MM.1S (cell line): ENCODE results near the gene BPIFA3.

Experiments
- DNase-seq: peaks from one replicate; pipeline ENCODE4 v3.0.0-alpha.2; 2015
- H2AFZ ChIP-seq: fragments of 300-600 bp; sonication (generic); 2 replicates; pipeline ENCODE4 v1.6.0; 2016; ENCODE audit warnings: antibody characterized with exemption, low read length
- H3F3A ChIP-seq: fragments of 300-600 bp; sonication (generic); 2 replicates; pipeline ENCODE4 v1.6.1; 2016; ENCODE audit warnings: mild to moderate bottlenecking, antibody characterized with exemption, low read length, moderate library complexity, mixed read lengths; ENCODE audit not compliant: insufficient read depth
- H3K27ac ChIP-seq: fragments of 300-600 bp; sonication (generic); 2 replicates; pipeline ENCODE4 v1.5.1; 2016; ENCODE audit warnings: mild to moderate bottlenecking, low read length
- H3K27me3 ChIP-seq: fragments of 300-600 bp; sonication (generic); replicated peaks from 2 replicates; pipeline ENCODE4 v1.6.0; 2016; ENCODE audit warnings: low read length; ENCODE audit not compliant: insufficient read depth
- H3K36me3 ChIP-seq: fragments of 300-600 bp; sonication (generic); replicated peaks from 2 replicates; pipeline ENCODE4 v1.6.1; 2016; ENCODE audit warnings: mild to moderate bottlenecking, low read length, mixed read lengths; ENCODE audit not compliant: insufficient read depth
- H3K4me1 ChIP-seq: fragments of 300-600 bp; sonication (generic); 2 replicates; pipeline ENCODE4 v1.6.1; 2016; ENCODE audit warnings: low read length, mixed read lengths
- H3K4me2 ChIP-seq: fragments of 300-600 bp; sonication (generic); 2 replicates; pipeline ENCODE4 v1.6.0; 2016; ENCODE audit warnings: low read depth, low read length
- H3K4me3 ChIP-seq: fragments of 300-600 bp; sonication (generic); 2 replicates; pipeline ENCODE4 v1.5.1; 2016; ENCODE audit warnings: low read length, mixed read lengths
- H3K79me2 ChIP-seq: fragments of 300-600 bp; sonication (generic); 2 replicates; pipeline ENCODE4 v1.6.1; 2016; ENCODE audit warnings: mixed run types, low read length, mixed read lengths
- H3K9ac ChIP-seq: fragments of 300-600 bp; sonication (generic); 2 replicates; pipeline ENCODE4 v1.6.1; 2016; ENCODE audit warnings: low read length, mixed read lengths
- H3K9me2 ChIP-seq: fragments of 300-600 bp; sonication (generic); replicated peaks from 2 replicates; pipeline ENCODE4 v1.6.1; 2016; ENCODE audit warnings: mild to moderate bottlenecking, low read length, mixed read lengths; ENCODE audit not compliant: insufficient read depth
- H3K9me3 ChIP-seq: fragments of 300-600 bp; sonication (generic); replicated peaks from 2 replicates; pipeline ENCODE4 v1.6.1; 2016; ENCODE audit warnings: mild to moderate bottlenecking, low read length, mixed read lengths; ENCODE audit not compliant: insufficient read depth
- H4K20me1 ChIP-seq: fragments of 300-600 bp; sonication (generic); 2 replicates; pipeline ENCODE4 v1.6.1; 2016; ENCODE audit warnings: mild to moderate bottlenecking, low read length, moderate library complexity, mixed read lengths; ENCODE audit not compliant: insufficient read depth
- EZH2 ChIP-seq: fragments of 300-600 bp; sonication (generic); optimal IDR thresholded peaks from 2 replicates; pipeline ENCODE3; 2017; ENCODE audit warnings: low read depth, mild to moderate bottlenecking, antibody characterized with exemption, low read length, mixed read lengths
- EZH2phosphoT487 ChIP-seq: fragments of 300-600 bp; sonication (generic); IDR thresholded peaks from 2 replicates; pipeline ENCODE4 v1.6.1; 2018; ENCODE audit warnings: antibody characterized with exemption, low read length
- TF ChIP-seq, protein P1 (sequence below): fragments of 300-600 bp; sonication (generic); IDR thresholded peaks from 2 replicates; pipeline ENCODE4 v1.5.1; 2016; ENCODE audit warnings: antibody characterized with exemption, low read length, mixed read lengths

The BPIFA3 gene

DNA sequence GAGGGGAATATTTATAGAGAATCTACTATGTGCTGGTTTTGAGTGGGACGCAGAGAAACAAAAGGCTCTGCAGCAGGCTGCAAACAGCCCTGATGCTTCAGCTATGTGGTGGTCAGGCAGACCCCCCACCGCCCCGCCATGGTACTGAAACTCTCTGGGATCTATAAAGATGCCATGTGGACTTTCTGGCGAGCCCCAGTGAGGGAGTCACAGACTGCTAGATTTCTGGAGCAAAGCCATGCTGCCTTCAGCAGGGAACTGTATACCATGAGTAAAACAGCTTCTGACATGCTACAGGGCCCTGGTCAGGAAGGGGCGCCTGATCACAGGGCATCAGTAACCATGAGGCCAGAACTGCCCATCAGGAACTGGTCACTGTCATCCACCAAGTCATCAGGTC, 46.6 kb downstream of the BPIFA3 start:
- no peak overlapping the region for H3K4me3 ChIP-seq
- no peaks in the 10 kb centered on the region for H3F3A ChIP-seq
- no peaks in the 10 kb centered on the region for H3K9me2 ChIP-seq
- DNase-seq: no peak
- peaks cover 52% of the 10 kb centered on the region for H3K27me3 ChIP-seq
- H3K4me2 ChIP-seq: no peak overlapping the region
- TF ChIP-seq, protein P1, sequence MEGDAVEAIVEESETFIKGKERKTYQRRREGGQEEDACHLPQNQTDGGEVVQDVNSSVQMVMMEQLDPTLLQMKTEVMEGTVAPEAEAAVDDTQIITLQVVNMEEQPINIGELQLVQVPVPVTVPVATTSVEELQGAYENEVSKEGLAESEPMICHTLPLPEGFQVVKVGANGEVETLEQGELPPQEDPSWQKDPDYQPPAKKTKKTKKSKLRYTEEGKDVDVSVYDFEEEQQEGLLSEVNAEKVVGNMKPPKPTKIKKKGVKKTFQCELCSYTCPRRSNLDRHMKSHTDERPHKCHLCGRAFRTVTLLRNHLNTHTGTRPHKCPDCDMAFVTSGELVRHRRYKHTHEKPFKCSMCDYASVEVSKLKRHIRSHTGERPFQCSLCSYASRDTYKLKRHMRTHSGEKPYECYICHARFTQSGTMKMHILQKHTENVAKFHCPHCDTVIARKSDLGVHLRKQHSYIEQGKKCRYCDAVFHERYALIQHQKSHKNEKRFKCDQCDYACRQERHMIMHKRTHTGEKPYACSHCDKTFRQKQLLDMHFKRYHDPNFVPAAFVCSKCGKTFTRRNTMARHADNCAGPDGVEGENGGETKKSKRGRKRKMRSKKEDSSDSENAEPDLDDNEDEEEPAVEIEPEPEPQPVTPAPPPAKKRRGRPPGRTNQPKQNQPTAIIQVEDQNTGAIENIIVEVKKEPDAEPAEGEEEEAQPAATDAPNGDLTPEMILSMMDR: no peak
- TF ChIP-seq EZH2phosphoT487 (no peak), EZH2 (no peak)
- H3K9ac ChIP-seq: no peak overlapping the region
- no peaks in the 10 kb centered on the region for H4K20me1 ChIP-seq
- H3K36me3 ChIP-seq: no peaks in the 10 kb centered on the region
- H3K27ac ChIP-seq: no peak overlapping the region
- H3K9me3 ChIP-seq: no peaks in the 10 kb centered on the region
- no peak overlapping the region for H2AFZ ChIP-seq
- no peaks in the 10 kb centered on the region for H3K79me2 ChIP-seq
- H3K4me1 ChIP-seq: no peaks in the 10 kb centered on the region

GRCh38 chr20:33267701-33268100, 50.5 kb downstream of the BPIFA3 start:
- H4K20me1 ChIP-seq: no peaks in the 10 kb centered on the region
- no peaks in the 10 kb centered on the region for H3K9me2 ChIP-seq
- no peaks in the 10 kb centered on the region for H3F3A ChIP-seq
- H3K4me2 ChIP-seq: no peak overlapping the region
- H3K79me2 ChIP-seq: no peaks in the 10 kb centered on the region
- DNase-seq: no peak
- no peaks in the 10 kb centered on the region for H3K4me1 ChIP-seq
- no peak overlapping the region for H3K9ac ChIP-seq
- no peak overlapping the region for H3K4me3 ChIP-seq
- no peak overlapping the region for H2AFZ ChIP-seq
- H3K9me3 ChIP-seq: no peaks in the 10 kb centered on the region
- no peak overlapping the region for H3K27ac ChIP-seq
- no peak for TF ChIP-seq EZH2
- TF ChIP-seq, protein P1: no peak
- no peak for TF ChIP-seq EZH2phosphoT487
- peaks cover 43% of the 10 kb centered on the region for H3K27me3 ChIP-seq
- H3K36me3 ChIP-seq: no peaks in the 10 kb centered on the region

DNA sequence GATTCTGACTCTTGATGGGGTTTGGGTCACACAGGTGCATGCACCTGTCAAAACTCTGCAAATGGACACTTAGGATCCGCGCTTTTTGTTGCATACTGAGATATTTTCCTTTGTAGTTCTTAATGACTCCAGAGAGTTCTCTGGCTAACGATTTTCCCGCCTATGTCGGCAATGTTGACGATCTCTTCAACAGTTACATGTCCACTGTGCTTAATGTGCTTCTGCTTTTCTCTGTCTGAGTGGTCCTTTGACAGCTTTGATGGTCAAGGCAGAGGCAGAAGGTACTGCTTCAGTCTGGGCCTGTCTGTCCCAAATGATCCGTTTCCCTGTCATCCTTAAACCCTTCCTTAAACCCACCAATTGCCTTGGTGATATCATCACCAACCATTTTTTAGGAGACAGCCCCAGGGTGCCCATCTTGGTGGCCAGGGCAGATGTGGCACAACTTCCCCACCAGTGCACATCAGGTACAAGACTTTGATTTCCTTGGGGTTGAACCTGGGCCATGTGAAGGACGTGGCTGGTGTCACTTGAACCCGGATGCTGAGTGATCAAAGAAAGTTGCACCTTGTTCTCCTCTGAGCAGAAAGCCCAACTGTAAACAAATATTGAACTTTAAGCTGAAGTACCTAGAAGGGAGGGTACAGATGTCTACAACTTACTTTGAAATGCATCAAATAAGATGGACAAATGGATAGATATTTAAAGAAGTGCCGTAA, 55.2 kb downstream of the BPIFA3 start:
- Histone ChIP-seq H3K9ac (no peak overlapping the region), H3K9me3 (no peaks in the 10 kb centered on the region), H3K4me2 (no peak overlapping the region), H3K36me3 (no peaks in the 10 kb centered on the region), H3K79me2 (no peaks in the 10 kb centered on the region), H3K4me1 (no peaks in the 10 kb centered on the region), H4K20me1 (no peaks in the 10 kb centered on the region), H3K27ac (no peak overlapping the region), H3K9me2 (no peaks in the 10 kb centered on the region), H3F3A (no peaks in the 10 kb centered on the region), H3K27me3 (peaks cover 65% of the 10 kb centered on the region), H3K4me3 (no peak overlapping the region), H2AFZ (no peak overlapping the region)
- TF ChIP-seq EZH2: no peak
- TF ChIP-seq EZH2phosphoT487: no peak
- TF ChIP-seq, protein P1: no peak
- no peak for DNase-seq
